PC-3 (cell line): ENCODE data around the gene ANKS6. TPM values are rescaled to one million over a fixed set of nuclear protein-coding genes. Genes with fewer than 3 reads are reported as not detected.

Experiments
- ATAC-seq: fragments of 200-7000 bp; cut with Tn5 transposase; 2 replicates; pipeline ENCODE4 v1.9.1; 2020; ENCODE audit warnings: mild to moderate bottlenecking, moderate library complexity
- BruUV-seq: library from RNA; stranded (reverse); fragments of 400-500 nt; replicated peaks from 2 replicates; lab custom pipeline; 2021; lab: Mats Ljungman, UMichigan
- CTCF ChIA-PET: fragments of 300-600 bp; sonication (Branson Sonifier 250); formaldehyde crosslinking; loops from one replicate; lab custom pipeline; 2022; ENCODE audit warnings: antibody characterized with exemption; lab: Charles Lee
- POLR2A ChIA-PET: fragments of 300-600 bp; sonication (Branson Sonifier 250); formaldehyde crosslinking; loops from one replicate; lab custom pipeline; 2022; ENCODE audit warnings: antibody characterized with exemption; ENCODE audit not compliant: unreplicated experiment; lab: Charles Lee
- DNase-seq: peaks from one replicate; pipeline ENCODE4 v3.0.0-alpha.2; 2015
- H2AFZ ChIP-seq: fragments of 300-600 bp; sonication (generic); 2 replicates; pipeline ENCODE4 v1.6.0; 2016; ENCODE audit warnings: antibody characterized with exemption, low read length
- H3F3A ChIP-seq: fragments of 300-600 bp; sonication (generic); one replicate; pipeline ENCODE4 v1.6.0; 2017; ENCODE audit warnings: antibody characterized with exemption, low read length, control low read depth, mild to moderate bottlenecking; ENCODE audit not compliant: unreplicated experiment
- H3K27ac ChIP-seq: fragments of 300-600 bp; sonication (generic); 2 replicates; pipeline ENCODE4 v1.5.1; 2016; ENCODE audit warnings: mild to moderate bottlenecking, low read length
- H3K27me3 ChIP-seq: fragments of 300-600 bp; sonication (generic); 2 replicates; pipeline ENCODE4 v1.6.1; 2016; ENCODE audit warnings: low read length, mixed read lengths
- H3K36me3 ChIP-seq: fragments of 300-600 bp; sonication (generic); 2 replicates; pipeline ENCODE4 v1.6.1; 2016; ENCODE audit warnings: low read depth, mixed run types, low read length, mixed read lengths
- H3K4me1 ChIP-seq: fragments of 300-600 bp; sonication (generic); 2 replicates; pipeline ENCODE4 v1.5.1; 2016; ENCODE audit warnings: low read length; ENCODE audit not compliant: insufficient read depth
- H3K4me2 ChIP-seq: fragments of 300-600 bp; sonication (generic); 2 replicates; pipeline ENCODE4 v1.6.0; 2016; ENCODE audit warnings: low read length
- H3K4me3 ChIP-seq: fragments of 300-600 bp; sonication (generic); 2 replicates; pipeline ENCODE4 v1.5.1; 2016; ENCODE audit warnings: mild to moderate bottlenecking, low read length, mixed read lengths
- H3K79me2 ChIP-seq: fragments of 300-600 bp; sonication (generic); 2 replicates; pipeline ENCODE4 v1.6.1; 2017; ENCODE audit warnings: low read length, mixed read lengths
- H3K9ac ChIP-seq: fragments of 300-600 bp; sonication (generic); 2 replicates; pipeline ENCODE4 v1.6.0; 2016; ENCODE audit warnings: mild to moderate bottlenecking, low read length
- H3K9me2 ChIP-seq: fragments of 300-600 bp; sonication (generic); replicated peaks from 2 replicates; pipeline ENCODE4 v1.6.1; 2016; ENCODE audit warnings: mixed run types, low read length, mixed read lengths
- H3K9me3 ChIP-seq: fragments of 300-600 bp; sonication (generic); 2 replicates; pipeline ENCODE4 v1.6.1; 2016; ENCODE audit warnings: low read length, mixed read lengths
- H4K20me1 ChIP-seq: fragments of 300-600 bp; sonication (generic); 2 replicates; pipeline ENCODE4 v1.6.1; 2016; ENCODE audit warnings: low read length, mixed read lengths
- EZH2 ChIP-seq: fragments of 300-600 bp; sonication (generic); IDR thresholded peaks from one replicate; pipeline ENCODE4 v1.6.1; 2017; ENCODE audit warnings: antibody characterized with exemption, mild to moderate bottlenecking, low read length; ENCODE audit not compliant: unreplicated experiment
- EZH2phosphoT487 ChIP-seq: fragments of 300-600 bp; sonication (generic); IDR thresholded peaks from 2 replicates; pipeline ENCODE4 v1.6.1; 2018; ENCODE audit warnings: mild to moderate bottlenecking, antibody characterized with exemption, low read length, borderline replicate concordance
- intact Hi-C: fragments of 100-400 bp; cut with micrococcal nuclease; formaldehyde crosslinking; loops from 2 replicates; pipeline ENCODE4 v1.9.0; 2023
- total RNA-seq: library from RNA; depleted of rRNA; stranded (reverse); fragments of >200 nt; gene quantifications from 2 replicates; pipeline ENCODE4 v1.2.3, GENCODE V29; 2014
- TF ChIP-seq, protein P1 (sequence below): fragments of 300-600 bp; sonication (generic); conservative IDR thresholded peaks from 2 replicates; pipeline ENCODE4 v1.5.1; 2017; ENCODE audit warnings: antibody characterized with exemption, low read depth, mild to moderate bottlenecking, low read length

The ANKS6 gene
- total RNA-seq, 1 experiment from 2014 or later, result 39.7 TPM

DNA sequence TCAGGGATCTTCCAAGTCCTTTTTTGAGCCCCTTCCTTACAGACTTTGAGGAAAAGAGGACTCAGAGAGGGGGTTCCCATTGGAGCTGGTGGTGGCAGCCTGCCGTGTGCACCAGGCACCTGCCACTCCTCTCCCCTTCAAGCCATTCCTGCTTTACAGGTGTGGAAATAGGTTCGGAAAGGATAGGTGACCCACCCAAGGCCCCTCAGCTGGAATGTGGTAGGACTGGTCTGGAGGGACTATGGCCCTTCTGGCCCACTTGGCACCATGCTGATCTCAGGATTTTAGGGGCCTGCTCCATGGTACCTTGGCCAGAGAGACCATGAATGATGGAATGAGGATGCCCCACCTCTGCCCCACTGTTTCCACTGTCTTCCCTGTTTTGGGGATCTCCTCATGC is 12.5 kb upstream of the ANKS6 start:
- peak overlapping the region; percentile 59 for H3K9ac ChIP-seq
- H3K27me3 ChIP-seq, result no peaks in the 10 kb centered on the region
- no peaks in the 10 kb centered on the region for H3K9me3 ChIP-seq
- ChIA-PET POLR2A (no interaction called here), CTCF (interaction anchor here (1.0 kb wide), 1 partner anchor 39 kb away, joined by 3 read pairs; no protein-coding TSS in a partner anchor)
- TF ChIP-seq EZH2phosphoT487, result no peak
- H3K4me3 ChIP-seq, result peak overlapping the region; percentile 87
- BruUV-seq, result TSS peak; percentile 36
- no peaks in the 10 kb centered on the region for H3K36me3 ChIP-seq
- peaks cover 51% of the 10 kb centered on the region for H3K4me1 ChIP-seq
- peaks cover 4% of the 10 kb centered on the region; the same call in 1 of the 2 replicates for H3K79me2 ChIP-seq
- H3K4me2 ChIP-seq, result peak overlapping the region; percentile 88
- intact Hi-C loops, result no loop called here
- H2AFZ ChIP-seq, result 0 out of 2 replicates have a peak overlapping the region, but pooled peaks have one; percentile 59
- H3K27ac ChIP-seq, result peak overlapping the region; percentile 80
- ATAC-seq (no peak), DNase-seq (peak; percentile 31)
- no peaks in the 10 kb centered on the region for H3F3A ChIP-seq
- H3K9me2 ChIP-seq, result no peaks in the 10 kb centered on the region
- H4K20me1 ChIP-seq, result no peaks in the 10 kb centered on the region

DNA sequence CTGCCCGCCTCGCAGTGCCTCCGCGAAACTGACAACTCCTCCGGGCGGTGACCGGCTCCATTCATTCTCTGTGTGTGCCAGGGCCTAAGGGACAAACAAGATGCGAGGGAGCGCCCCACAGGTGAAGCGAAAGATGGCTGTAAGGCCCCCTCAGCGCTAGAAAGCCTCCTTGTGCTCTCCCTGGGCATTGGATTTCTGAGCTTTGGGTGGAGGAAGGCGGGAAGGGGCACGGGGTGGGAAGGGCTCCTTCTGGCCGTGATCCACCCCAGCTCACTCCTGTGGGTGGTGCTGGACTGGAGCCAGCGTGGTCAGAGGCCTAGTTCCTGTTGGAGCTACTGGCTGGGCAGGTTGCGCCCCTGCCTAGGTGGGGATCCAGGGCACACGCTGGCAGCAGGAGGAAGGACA is 12.1 kb upstream of the ANKS6 start:
- CTCF ChIA-PET, result interaction anchor here (1.0 kb wide), 1 partner anchor 40 kb away, joined by 3 read pairs; no protein-coding TSS in a partner anchor
- H3K79me2 ChIP-seq, result peaks cover 4% of the 10 kb centered on the region; the same call in 1 of the 2 replicates
- intact Hi-C loops, result no loop called here
- TF ChIP-seq, protein P1, sequence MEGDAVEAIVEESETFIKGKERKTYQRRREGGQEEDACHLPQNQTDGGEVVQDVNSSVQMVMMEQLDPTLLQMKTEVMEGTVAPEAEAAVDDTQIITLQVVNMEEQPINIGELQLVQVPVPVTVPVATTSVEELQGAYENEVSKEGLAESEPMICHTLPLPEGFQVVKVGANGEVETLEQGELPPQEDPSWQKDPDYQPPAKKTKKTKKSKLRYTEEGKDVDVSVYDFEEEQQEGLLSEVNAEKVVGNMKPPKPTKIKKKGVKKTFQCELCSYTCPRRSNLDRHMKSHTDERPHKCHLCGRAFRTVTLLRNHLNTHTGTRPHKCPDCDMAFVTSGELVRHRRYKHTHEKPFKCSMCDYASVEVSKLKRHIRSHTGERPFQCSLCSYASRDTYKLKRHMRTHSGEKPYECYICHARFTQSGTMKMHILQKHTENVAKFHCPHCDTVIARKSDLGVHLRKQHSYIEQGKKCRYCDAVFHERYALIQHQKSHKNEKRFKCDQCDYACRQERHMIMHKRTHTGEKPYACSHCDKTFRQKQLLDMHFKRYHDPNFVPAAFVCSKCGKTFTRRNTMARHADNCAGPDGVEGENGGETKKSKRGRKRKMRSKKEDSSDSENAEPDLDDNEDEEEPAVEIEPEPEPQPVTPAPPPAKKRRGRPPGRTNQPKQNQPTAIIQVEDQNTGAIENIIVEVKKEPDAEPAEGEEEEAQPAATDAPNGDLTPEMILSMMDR, result no peak
- TF ChIP-seq EZH2, result no peak
- TF ChIP-seq EZH2phosphoT487, result no peak
- H3K9ac ChIP-seq, result peak overlapping the region; percentile 59
- no peaks in the 10 kb centered on the region for H4K20me1 ChIP-seq
- H3K27me3 ChIP-seq, result no peaks in the 10 kb centered on the region
- H3K4me1 ChIP-seq, result peaks cover 51% of the 10 kb centered on the region
- POLR2A ChIA-PET, result no interaction called here
- H3K9me3 ChIP-seq, result no peaks in the 10 kb centered on the region
- H2AFZ ChIP-seq, result peak overlapping the region; percentile 59; the same call in 1 of the 2 replicates
- DNase-seq (peak; percentile 70), ATAC-seq (peak; percentile 16)
- no peaks in the 10 kb centered on the region for H3K9me2 ChIP-seq
- peak overlapping the region; percentile 80 for H3K27ac ChIP-seq
- BruUV-seq, result TSS peak; percentile 62
- H3F3A ChIP-seq, result no peaks in the 10 kb centered on the region
- peak overlapping the region; percentile 87 for H3K4me3 ChIP-seq
- H3K36me3 ChIP-seq, result no peaks in the 10 kb centered on the region
- H3K4me2 ChIP-seq, result peak overlapping the region; percentile 88

DNA sequence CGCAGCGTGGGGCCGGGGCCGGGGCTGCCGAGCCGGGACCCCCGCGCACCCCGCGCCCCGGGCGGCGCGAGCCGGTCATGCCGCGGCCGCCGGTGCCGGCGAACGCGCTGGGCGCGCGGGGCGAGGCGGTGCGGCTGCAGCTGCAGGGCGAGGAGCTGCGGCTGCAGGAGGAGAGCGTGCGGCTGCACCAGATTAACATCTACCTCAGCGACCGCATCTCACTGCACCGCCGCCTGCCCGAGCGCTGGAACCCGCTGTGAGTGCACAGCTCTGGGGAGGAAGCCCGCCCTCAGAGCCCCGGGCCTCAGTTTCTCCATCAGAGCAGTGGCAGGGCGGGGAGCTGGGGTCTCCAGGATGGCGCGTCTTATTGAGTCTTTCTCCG is 11.4 kb upstream of the ANKS6 start:
- BruUV-seq, result no TSS peak
- peak overlapping the region; percentile 80 for H3K27ac ChIP-seq
- ChIA-PET POLR2A (no interaction called here), CTCF (interaction anchor here (0.6 to 2.0 kb wide), 3 partner anchors 41 to 305 kb away, joined by 3 to 7 read pairs (median 3); no protein-coding TSS in a partner anchor)
- H3K79me2 ChIP-seq, result peaks cover 4% of the 10 kb centered on the region; the same call in 1 of the 2 replicates
- no peaks in the 10 kb centered on the region for H3K9me2 ChIP-seq
- TF ChIP-seq EZH2phosphoT487, result no peak
- TF ChIP-seq EZH2, result no peak
- TF ChIP-seq, protein P1, result no peak
- H3F3A ChIP-seq, result no peaks in the 10 kb centered on the region
- H3K4me1 ChIP-seq, result peaks cover 51% of the 10 kb centered on the region
- ATAC-seq (peak; percentile 48), DNase-seq (no peak)
- H3K27me3 ChIP-seq, result no peaks in the 10 kb centered on the region
- peak overlapping the region; percentile 88 for H3K4me2 ChIP-seq
- no peaks in the 10 kb centered on the region for H3K9me3 ChIP-seq
- H3K36me3 ChIP-seq, result no peaks in the 10 kb centered on the region
- intact Hi-C loops, result loop anchor here (2.0 kb wide), 1 partner anchor 191 kb away; no protein-coding TSS in a partner anchor
- no peaks in the 10 kb centered on the region for H4K20me1 ChIP-seq
- H3K9ac ChIP-seq, result peak overlapping the region; percentile 59
- peak overlapping the region; percentile 87 for H3K4me3 ChIP-seq
- peak overlapping the region; percentile 59; the same call in 1 of the 2 replicates for H2AFZ ChIP-seq
